Measurements from ENCODE around the gene BCL7C. TPM values are rescaled to one million over a fixed set of nuclear protein-coding genes. Genes with fewer than 3 reads are reported as not detected.
"Not testable (repeated sequence)": the region's sequence is repeated elsewhere in the genome, so short reads cannot be mapped to it uniquely, and the experiment has no call there.

The BCL7C gene
- polyA plus RNA-seq (ENCODE audit: low read depth in 6 of 6) = 10 to 100 TPM; 29.4 to 40.3 (median 33.1) TPM

DNA sequence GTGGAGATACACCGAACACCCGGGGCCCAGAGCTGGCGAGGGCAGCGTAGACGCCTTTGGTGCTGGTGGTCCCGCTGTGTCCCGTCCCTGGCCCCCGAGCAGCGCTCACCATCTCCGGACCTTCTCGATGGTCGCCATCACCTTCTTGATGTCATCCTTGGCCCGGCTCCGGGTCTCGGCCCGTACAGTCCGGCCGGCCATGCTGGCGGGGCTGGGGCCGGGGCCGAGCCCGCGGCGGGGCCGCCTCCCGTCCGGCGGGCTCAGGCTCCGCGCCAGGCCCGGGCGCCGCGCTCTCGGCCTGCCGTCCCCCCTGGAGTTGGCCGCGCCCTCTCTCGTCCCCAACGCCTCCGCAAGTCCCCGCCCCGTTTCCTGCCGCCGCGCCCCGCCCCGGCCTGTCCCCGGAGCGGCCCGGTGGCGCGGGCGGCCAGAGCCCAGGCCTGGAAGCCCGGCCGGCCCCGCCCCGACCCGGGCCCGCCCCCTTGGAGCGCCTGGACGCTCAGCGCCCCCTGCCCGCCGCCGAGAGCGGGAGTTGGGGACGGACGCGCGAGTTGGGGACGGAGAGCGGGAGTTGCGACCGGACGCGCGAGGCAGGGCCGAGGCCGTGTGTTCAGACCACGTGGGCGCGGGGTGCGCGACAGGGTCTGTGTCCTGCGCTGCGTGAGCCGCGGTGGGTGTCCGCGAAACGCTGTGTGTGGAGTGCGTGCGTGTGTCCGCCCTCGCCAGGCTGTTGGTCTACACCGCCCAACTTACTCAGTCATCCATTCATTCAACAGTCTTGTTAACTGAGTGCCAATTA lies at the start of gene BCL7C:
Gene BCL7C (minus strand): TSS at position 334 of the 796 bp plus-strand sequence. CDS start 133 bp downstream, at position 201.
- H3K9me3 Mint-ChIP-seq = no peaks in the 10 kb centered on the region
- peaks cover 45 to 53% (median 49%) of the 10 kb centered on the region in 3 donors for H3K4me1 Mint-ChIP-seq

DNA sequence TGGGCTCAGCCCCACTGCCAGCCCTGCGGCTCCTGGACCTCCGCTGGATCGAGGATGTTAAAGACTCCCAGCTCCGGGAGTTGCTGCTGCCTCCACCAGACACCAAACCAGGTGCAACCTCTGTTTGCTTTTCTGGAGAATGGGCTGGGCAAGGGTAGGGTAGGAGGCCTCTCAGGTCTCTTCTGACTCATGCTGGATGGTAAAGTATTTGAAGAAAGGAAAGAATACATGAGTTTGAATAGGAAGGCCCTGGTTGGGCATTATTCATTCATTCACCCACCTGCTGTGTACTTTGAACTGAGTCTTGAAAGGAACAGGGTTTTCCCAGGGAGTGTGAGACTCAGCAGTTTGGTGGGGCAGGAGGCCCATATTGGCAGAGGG lies 48.5 kb upstream of the BCL7C start:
- no peak for DNase-seq
- ATAC-seq (ENCODE audit: low read depth in 2 of 2) = no peak
- Mint-ChIP-seq H3K4me1 (peaks cover 17 to 28% (median 21%) of the 10 kb centered on the region in 3 donors), H3K9me3 (no peaks in the 10 kb centered on the region), H3K27me3 (no peaks in the 10 kb centered on the region), H3K36me3 (peaks cover 0 to 10% of the 10 kb centered on the region in 2 donors), H3K27ac (no peak overlapping the region), H3K4me3 (peak overlapping the region in 3 of 8 donors; percentile 19 to 47 (median 37))

More for the DNA sequence above, at the start of gene BCL7C:
- DNase-seq (peak; percentile 78), ATAC-seq (ENCODE audit: low read depth in 2 of 2) (peak; percentile 61 to 65)
- Mint-ChIP-seq H3K36me3 (peaks cover 0 to 8% of the 10 kb centered on the region in 2 donors), H3K27me3 (no peaks in the 10 kb centered on the region), H3K27ac (peak within 1 kb of the TSS; percentile 87 to 94 (median 92)), H3K4me3 (peak within 1 kb of the TSS; percentile 87 to 94 (median 91))

GRCh38 chr16:30941600-30942425 lies 47.9 kb upstream of the BCL7C start:
- peak; percentile 93 to 96 for ATAC-seq (ENCODE audit: low read depth in 2 of 2)
- peaks cover 0 to 10% of the 10 kb centered on the region in 2 donors for H3K36me3 Mint-ChIP-seq

DNA sequence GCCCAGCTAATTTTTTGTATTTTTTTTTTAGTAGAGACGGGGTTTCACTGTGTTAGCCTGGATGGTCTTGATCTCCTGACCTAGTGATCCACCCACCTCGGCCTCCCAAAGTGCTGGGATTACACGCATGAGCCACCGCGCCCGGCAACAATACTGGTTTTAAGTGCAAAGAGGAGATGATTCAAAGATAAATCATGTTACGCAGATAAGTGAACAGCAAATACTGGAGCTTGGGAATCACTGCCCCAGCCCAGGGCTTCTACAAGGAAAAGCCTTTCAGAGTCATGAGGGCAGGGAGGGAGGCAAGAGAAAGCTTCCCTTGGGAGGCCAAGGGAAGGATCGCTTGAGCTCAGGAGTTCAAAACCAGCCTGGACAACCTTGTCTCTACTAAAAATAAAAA lies 45.7 kb upstream of the BCL7C start:
- ATAC-seq (ENCODE audit: low read depth in 2 of 2); H3K4me3 Mint-ChIP-seq; H3K27me3 Mint-ChIP-seq; DNase-seq; H3K36me3 Mint-ChIP-seq; H3K9me3 Mint-ChIP-seq: not testable (repeated sequence)
- peaks cover 28 to 30% (median 30%) of the 10 kb centered on the region in 3 donors for H3K4me1 Mint-ChIP-seq
- peak overlapping the region in 1 of 6 donors; percentile 53 for H3K27ac Mint-ChIP-seq

More at GRCh38 chr16:30941600-30942425, 47.9 kb upstream of the BCL7C start:
- Mint-ChIP-seq H3K27me3 (no peaks in the 10 kb centered on the region), H3K27ac (peak overlapping the region in 2 of 6 donors; percentile 56 to 78), H3K4me1 (peaks cover 21 to 33% (median 25%) of the 10 kb centered on the region in 3 donors), H3K4me3 (peak overlapping the region in 5 of 8 donors; percentile 29 to 63 (median 38)), H3K9me3 (no peaks in the 10 kb centered on the region)
- peak; percentile 64 for DNase-seq

- H3K36me3 Mint-ChIP-seq = peaks cover 0 to 2% of the 10 kb centered on the region in 2 donors
- H3K9me3 Mint-ChIP-seq = no peaks in the 10 kb centered on the region
- DNase-seq (no peak), ATAC-seq (ENCODE audit: low read depth in 2 of 2) (no peak)
- H3K4me1 Mint-ChIP-seq = peaks cover 26 to 29% (median 29%) of the 10 kb centered on the region in 3 donors
- no peak overlapping the region for H3K4me3 Mint-ChIP-seq
- H3K27me3 Mint-ChIP-seq = no peaks in the 10 kb centered on the region
- H3K27ac Mint-ChIP-seq = peak overlapping the region in 5 of 6 donors; percentile 1 to 96 (median 56)
Observed at GRCh38 chr16:30937692-30938091, 43.8 kb upstream of the BCL7C start.

DNA sequence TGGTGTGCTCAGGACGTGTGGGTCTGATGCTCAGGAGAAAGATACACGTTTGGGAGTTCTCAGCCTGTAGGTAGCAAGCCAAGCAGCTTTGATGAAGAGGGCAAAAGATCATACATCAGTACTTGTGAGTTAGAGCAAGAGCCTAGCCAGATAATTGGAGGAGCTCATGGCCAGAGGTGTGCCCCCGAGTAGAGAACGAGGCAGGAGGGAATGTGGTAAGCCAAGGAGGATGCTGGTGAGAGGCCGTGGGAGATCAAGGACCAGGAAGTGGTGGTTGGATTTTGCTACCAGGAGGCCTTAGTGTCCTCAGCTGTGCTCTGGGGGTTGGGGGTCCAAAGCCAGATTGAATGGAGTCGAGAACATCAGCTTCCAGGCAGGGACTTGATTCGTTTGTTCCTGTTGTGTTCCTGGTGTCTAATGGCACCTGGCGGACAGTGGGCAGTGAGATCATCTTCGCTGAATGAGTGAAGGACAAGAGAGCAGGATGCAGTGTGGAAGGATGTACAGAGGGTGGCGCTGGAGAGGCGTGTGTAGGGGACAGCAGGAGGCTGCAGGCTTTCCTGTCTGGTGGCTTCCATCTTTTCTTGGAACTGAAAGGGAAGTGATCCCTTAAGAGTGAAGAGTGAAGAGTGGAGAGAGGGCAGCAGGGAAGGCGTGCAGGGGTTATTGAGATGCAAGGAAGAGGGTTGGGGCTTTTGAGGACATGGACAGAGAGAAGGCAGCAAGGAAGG lies 41.1 kb upstream of the BCL7C start:
- Mint-ChIP-seq H3K4me1 (peaks cover 12 to 24% (median 20%) of the 10 kb centered on the region in 3 donors), H3K4me3 (peak overlapping the region in 2 of 8 donors; percentile 16 to 76), H3K27ac (peak overlapping the region in 4 of 6 donors; percentile 2 to 76 (median 27)), H3K36me3 (peaks cover 0 to 7% of the 10 kb centered on the region in 2 donors), H3K27me3 (no peaks in the 10 kb centered on the region), H3K9me3 (no peaks in the 10 kb centered on the region)
- no peak for DNase-seq
- no peak for ATAC-seq (ENCODE audit: low read depth in 2 of 2)

GRCh38 chr16:30931068-30931650 lies 37.3 kb upstream of the BCL7C start:
- ATAC-seq (ENCODE audit: low read depth in 2 of 2) (no peak), DNase-seq (no peak)
- peak overlapping the region in 1 of 6 donors; percentile 79 for H3K27ac Mint-ChIP-seq
- no peaks in the 10 kb centered on the region for H3K27me3 Mint-ChIP-seq
- peaks cover 2 to 19% (median 13%) of the 10 kb centered on the region in 3 donors for H3K4me1 Mint-ChIP-seq
- H3K36me3 Mint-ChIP-seq = peaks cover 0 to 7% of the 10 kb centered on the region in 2 donors
- H3K9me3 Mint-ChIP-seq = no peaks in the 10 kb centered on the region
- H3K4me3 Mint-ChIP-seq = no peak overlapping the region

DNA sequence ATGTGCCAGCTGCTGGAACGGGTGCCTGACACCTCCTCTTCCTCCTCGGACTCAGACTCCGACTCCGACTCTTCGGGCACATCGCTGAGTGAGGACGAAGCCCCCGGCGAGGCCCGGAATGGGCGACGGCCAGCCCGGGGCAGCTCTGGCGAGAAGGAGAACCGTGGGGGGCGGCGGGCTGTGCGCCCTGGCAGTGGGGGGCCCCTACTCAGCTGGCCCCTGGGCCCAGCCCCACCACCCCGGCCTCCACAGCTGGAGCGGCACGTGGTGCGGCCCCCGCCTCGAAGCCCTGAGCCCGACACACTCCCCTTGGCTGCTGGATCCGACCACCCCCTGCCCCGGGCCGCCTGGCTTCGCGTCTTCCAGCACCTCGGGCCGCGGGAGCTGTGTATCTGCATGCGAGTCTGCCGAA lies 36.3 kb upstream of the BCL7C start:
- no peak overlapping the region for H3K4me3 Mint-ChIP-seq
- ATAC-seq (ENCODE audit: low read depth in 2 of 2) (no peak), DNase-seq (no peak)
- no peaks in the 10 kb centered on the region for H3K27me3 Mint-ChIP-seq
- H3K36me3 Mint-ChIP-seq = peaks cover 0 to 7% of the 10 kb centered on the region in 2 donors
- H3K27ac Mint-ChIP-seq = no peak overlapping the region
- H3K9me3 Mint-ChIP-seq = no peaks in the 10 kb centered on the region
- H3K4me1 Mint-ChIP-seq = peaks cover 7 to 20% (median 14%) of the 10 kb centered on the region in 3 donors

GRCh38 chr16:30929167-30929566 lies 35.3 kb upstream of the BCL7C start:
- Mint-ChIP-seq H3K4me1 (peaks cover 16 to 24% (median 18%) of the 10 kb centered on the region in 3 donors), H3K27ac (no peak overlapping the region), H3K36me3 (peaks cover 0 to 7% of the 10 kb centered on the region in 2 donors), H3K4me3 (peak overlapping the region in 1 of 8 donors; percentile 47), H3K9me3 (no peaks in the 10 kb centered on the region), H3K27me3 (no peaks in the 10 kb centered on the region)
- ATAC-seq (ENCODE audit: low read depth in 2 of 2) (no peak), DNase-seq (no peak)

DNA sequence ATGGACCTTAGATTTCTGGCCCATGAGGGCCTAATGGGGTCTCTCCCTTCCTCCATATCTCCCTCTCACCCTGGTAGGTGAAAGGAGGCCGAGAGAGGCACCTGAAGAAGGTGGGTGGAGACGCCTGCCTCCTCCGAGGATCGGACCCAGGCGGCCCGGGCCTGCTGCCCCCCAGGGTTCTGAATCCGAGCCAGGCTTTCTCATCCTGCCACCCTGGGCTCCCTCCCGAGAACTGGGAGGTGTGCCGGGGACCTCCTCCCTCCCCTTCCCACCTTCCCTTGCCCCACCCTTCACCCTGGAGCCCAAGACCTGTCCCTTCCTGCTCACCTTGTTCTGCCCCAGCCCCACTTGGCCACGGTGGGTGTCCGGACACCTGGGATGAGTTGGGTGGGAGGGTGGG lies 34.5 kb upstream of the BCL7C start:
- DNase-seq (no peak), ATAC-seq (ENCODE audit: low read depth in 2 of 2) (no peak)
- H3K27ac Mint-ChIP-seq = no peak overlapping the region
- H3K4me3 Mint-ChIP-seq = peak overlapping the region in 1 of 8 donors; percentile 47
- H3K9me3 Mint-ChIP-seq = no peaks in the 10 kb centered on the region
- H3K27me3 Mint-ChIP-seq = no peaks in the 10 kb centered on the region
- peaks cover 16 to 24% (median 18%) of the 10 kb centered on the region in 3 donors for H3K4me1 Mint-ChIP-seq
- H3K36me3 Mint-ChIP-seq = peaks cover 0 to 7% of the 10 kb centered on the region in 2 donors

DNA sequence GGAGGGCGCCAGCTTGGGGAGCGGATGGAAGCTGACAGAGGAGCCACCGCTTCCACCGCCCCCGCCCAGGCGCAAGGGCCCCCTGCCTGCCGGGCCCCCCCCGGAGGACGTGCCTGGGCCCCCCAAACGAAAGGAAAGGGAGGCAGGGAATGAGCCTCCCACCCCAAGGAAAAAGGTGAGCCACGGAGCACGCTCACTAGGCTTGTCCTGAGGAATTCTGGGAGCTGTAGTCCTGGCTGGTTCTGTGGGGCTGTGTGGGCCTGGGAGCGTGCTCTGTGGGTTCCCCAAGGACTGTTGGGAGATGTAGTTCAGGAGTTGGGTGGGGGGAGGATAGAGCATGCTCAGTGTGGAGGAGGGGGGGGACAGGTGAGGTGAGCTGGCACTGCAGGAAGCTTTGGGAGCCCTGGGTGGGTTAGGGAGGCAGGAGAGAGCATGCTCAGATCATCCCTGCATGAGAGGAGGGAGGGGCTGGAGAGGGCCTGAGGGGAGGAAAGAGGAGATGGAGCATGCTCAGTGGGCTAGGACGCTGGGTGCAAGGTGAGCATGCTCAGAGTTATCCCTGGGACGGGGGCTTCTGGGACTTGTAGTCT lies 34.0 kb upstream of the BCL7C start:
- H3K27me3 Mint-ChIP-seq = no peaks in the 10 kb centered on the region
- H3K4me3 Mint-ChIP-seq = peak overlapping the region in 2 of 8 donors; percentile 40 to 67
- no peak overlapping the region for H3K27ac Mint-ChIP-seq
- DNase-seq (no peak), ATAC-seq (ENCODE audit: low read depth in 2 of 2) (no peak)
- peaks cover 16 to 28% (median 20%) of the 10 kb centered on the region in 3 donors for H3K4me1 Mint-ChIP-seq
- H3K9me3 Mint-ChIP-seq = no peaks in the 10 kb centered on the region
- H3K36me3 Mint-ChIP-seq = peaks cover 0 to 7% of the 10 kb centered on the region in 2 donors

All from naive B cell (primary cell).